Erythroblast (primary cell): ENCODE measurements around the gene IGFL4.

Experiments
- GATA1 ChIP-seq: IDR thresholded peaks from 2 replicates; pipeline ENCODE4 v1.6.1; 2011; ENCODE audit warnings: low read depth, mild to moderate bottlenecking, control low read depth, low read length, moderate library complexity
- POLR2A ChIP-seq: IDR thresholded peaks from 2 replicates; pipeline ENCODE4 v1.6.1; 2011; ENCODE audit warnings: mild to moderate bottlenecking, low read length

GRCh38 chr19:46088101-46088500, 47.3 kb upstream of the IGFL4 start:
- TF ChIP-seq POLR2A (no peak), GATA1 (no peak)
